Gastroesophageal sphincter (tissue), 3 donors: ENCODE results near the gene TPT1.

Source experiments
- CTCF ChIP-seq, 4 experiments: fragments of 200-600 bp in 2 of 4; fragments of 450-650 bp in 2 of 4; sonication (generic) in 1 of 4; IDR thresholded peaks; one replicate each; pipeline ENCODE4 v1.5.1; 2017 to 2019; ENCODE audit warnings: antibody characterized with exemption in 4 of 4, mild to moderate bottlenecking in 2 of 4, moderate library complexity in 2 of 4
- POLR2A ChIP-seq, 2 donors: fragments of 450-650 bp; IDR thresholded peaks; one replicate each; pipeline ENCODE4 v1.6.1; 2017; ENCODE audit warnings: antibody characterized with exemption in 2 of 2, mild to moderate bottlenecking in 2 of 2, moderate library complexity in 1 of 2
- POLR2AphosphoS5 ChIP-seq: sonication (generic); formaldehyde crosslinking; IDR thresholded peaks from one replicate; pipeline ENCODE4 v1.6.1; 2017; ENCODE audit warnings: antibody characterized with exemption

- no peak for TF ChIP-seq CTCF (IDR thresholded peaks at IDR 0.05)
- TF ChIP-seq POLR2AphosphoS5 = no peak
- TF ChIP-seq POLR2A (IDR thresholded peaks at IDR 0.05) = no peak
Observed at GRCh38 chr13:45315520-45316167, 25.3 kb downstream of the TPT1 start.
